NCI-H2227 treated with DMSO at 0.1 percent for 48 hours (cell line): ENCODE data around the gene GUCA1A.
"Not testable (repeated sequence)": the region's sequence is repeated elsewhere in the genome, so short reads cannot be mapped to it uniquely, and the experiment has no call there.

Experiments
- DNase-seq: peaks from one replicate; lab custom pipeline; 2025; lab: John Stamatoyannopoulos, UW

Gene GUCA1A

GRCh38 chr6:42177514-42178364 is 4.6 kb downstream of the GUCA1A start:
- DNase-seq, result no peak

- no peak for DNase-seq
These were observed 6.2 kb downstream of the GUCA1A start for GRCh38 chr6:42179261-42179944.

- DNase-seq, result no peak
These were observed 6.8 kb downstream of the GUCA1A start for GRCh38 chr6:42179945-42180313.

- DNase-seq, result no peak
These were observed 8.9 kb downstream of the GUCA1A start for GRCh38 chr6:42182101-42182500.

- DNase-seq, result no peak
These were observed 11.3 kb downstream of the GUCA1A start for GRCh38 chr6:42184475-42184874.

- no peak for DNase-seq
These were observed 12.4 kb downstream of the GUCA1A start for GRCh38 chr6:42185597-42185996.

- DNase-seq, result no peak
These were observed 15.2 kb downstream of the GUCA1A start for GRCh38 chr6:42188406-42188805.

- DNase-seq, result no peak
These were observed 17.5 kb downstream of the GUCA1A start for GRCh38 chr6:42190554-42191183.

GRCh38 chr6:42192385-42192784 is 19.2 kb downstream of the GUCA1A start:
- DNase-seq, result not testable (repeated sequence)

- no peak for DNase-seq
These were observed 20.3 kb downstream of the GUCA1A start for GRCh38 chr6:42193491-42193894.

GRCh38 chr6:42194056-42194455 is 20.9 kb downstream of the GUCA1A start:
- DNase-seq, result no peak

- no peak for DNase-seq
These were observed 22.3 kb downstream of the GUCA1A start for GRCh38 chr6:42195415-42195814.

- DNase-seq, result no peak
These were observed 24.6 kb downstream of the GUCA1A start for GRCh38 chr6:42197555-42198362.

GRCh38 chr6:42199106-42199981 is 26.2 kb downstream of the GUCA1A start:
- DNase-seq, result no peak

- DNase-seq, result no peak
These were observed 26.9 kb downstream of the GUCA1A start for GRCh38 chr6:42200035-42200434.

GRCh38 chr6:42201382-42201781 is 28.2 kb downstream of the GUCA1A start:
- no peak for DNase-seq

GRCh38 chr6:42202131-42202915 is 29.2 kb downstream of the GUCA1A start:
- not testable (repeated sequence) for DNase-seq

- no peak for DNase-seq
These were observed 30.0 kb downstream of the GUCA1A start for GRCh38 chr6:42203183-42203582.

- DNase-seq, result no peak
These were observed 31.7 kb downstream of the GUCA1A start for GRCh38 chr6:42204768-42205282.

GRCh38 chr6:42207559-42207958 is 34.4 kb downstream of the GUCA1A start:
- not testable (repeated sequence) for DNase-seq
